Measurements from ENCODE around the gene CDRT15.

DNA sequence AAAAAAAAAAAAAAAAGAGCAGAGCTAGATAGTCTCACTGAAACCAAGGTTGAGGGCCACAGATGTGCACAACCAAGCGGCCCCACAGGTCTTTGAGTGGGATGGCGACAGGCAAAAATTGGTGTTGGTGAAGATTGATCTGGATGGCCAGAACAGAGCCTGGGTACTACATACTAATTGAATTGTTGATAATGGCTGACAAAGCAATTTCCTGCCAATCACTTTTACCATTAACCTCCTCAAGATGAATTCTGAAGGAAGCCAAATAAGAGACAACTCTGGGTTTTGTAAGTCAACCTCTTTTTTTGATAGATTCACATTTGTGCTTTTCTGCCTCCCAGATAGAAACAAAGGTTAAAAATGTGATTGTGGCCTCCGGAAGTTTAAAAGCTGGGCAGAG, 44.9 kb upstream of the CDRT15 start:
- TF ChIP-seq ZNF677 (tag by site-specific recombination; IDR thresholded peaks at IDR 0.05) (no peak), ZNF214 (tag by site-specific recombination; IDR thresholded peaks at IDR 0.05; ENCODE audit: borderline replicate concordance) (no peak), ZNF561 (tag by site-specific recombination; IDR thresholded peaks at IDR 0.05; ENCODE audit: borderline replicate concordance) (no peak), ZNF776 (tag by site-specific recombination; IDR thresholded peaks at IDR 0.05; ENCODE audit: borderline replicate concordance) (no peak), OSR2 (tag by site-specific recombination; IDR thresholded peaks at IDR 0.05) (no peak)
- TF ChIP-seq, protein P1, sequence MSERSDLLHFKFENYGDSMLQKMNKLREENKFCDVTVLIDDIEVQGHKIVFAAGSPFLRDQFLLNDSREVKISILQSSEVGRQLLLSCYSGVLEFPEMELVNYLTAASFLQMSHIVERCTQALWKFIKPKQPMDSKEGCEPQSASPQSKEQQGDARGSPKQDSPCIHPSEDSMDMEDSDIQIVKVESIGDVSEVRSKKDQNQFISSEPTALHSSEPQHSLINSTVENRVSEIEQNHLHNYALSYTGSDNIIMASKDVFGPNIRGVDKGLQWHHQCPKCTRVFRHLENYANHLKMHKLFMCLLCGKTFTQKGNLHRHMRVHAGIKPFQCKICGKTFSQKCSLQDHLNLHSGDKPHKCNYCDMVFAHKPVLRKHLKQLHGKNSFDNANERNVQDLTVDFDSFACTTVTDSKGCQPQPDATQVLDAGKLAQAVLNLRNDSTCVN (tag by site-specific recombination; optimal IDR thresholded peaks at IDR 0.05) = no peak
- TF ChIP-seq, protein P2, sequence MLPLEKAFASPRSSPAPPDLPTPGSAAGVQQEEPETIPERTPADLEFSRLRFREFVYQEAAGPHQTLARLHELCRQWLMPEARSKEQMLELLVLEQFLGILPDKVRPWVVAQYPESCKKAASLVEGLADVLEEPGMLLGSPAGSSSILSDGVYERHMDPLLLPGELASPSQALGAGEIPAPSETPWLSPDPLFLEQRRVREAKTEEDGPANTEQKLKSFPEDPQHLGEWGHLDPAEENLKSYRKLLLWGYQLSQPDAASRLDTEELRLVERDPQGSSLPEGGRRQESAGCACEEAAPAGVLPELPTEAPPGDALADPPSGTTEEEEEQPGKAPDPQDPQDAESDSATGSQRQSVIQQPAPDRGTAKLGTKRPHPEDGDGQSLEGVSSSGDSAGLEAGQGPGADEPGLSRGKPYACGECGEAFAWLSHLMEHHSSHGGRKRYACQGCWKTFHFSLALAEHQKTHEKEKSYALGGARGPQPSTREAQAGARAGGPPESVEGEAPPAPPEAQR (tag by site-specific recombination; IDR thresholded peaks at IDR 0.05) = no peak
- TF ChIP-seq, protein P3, sequence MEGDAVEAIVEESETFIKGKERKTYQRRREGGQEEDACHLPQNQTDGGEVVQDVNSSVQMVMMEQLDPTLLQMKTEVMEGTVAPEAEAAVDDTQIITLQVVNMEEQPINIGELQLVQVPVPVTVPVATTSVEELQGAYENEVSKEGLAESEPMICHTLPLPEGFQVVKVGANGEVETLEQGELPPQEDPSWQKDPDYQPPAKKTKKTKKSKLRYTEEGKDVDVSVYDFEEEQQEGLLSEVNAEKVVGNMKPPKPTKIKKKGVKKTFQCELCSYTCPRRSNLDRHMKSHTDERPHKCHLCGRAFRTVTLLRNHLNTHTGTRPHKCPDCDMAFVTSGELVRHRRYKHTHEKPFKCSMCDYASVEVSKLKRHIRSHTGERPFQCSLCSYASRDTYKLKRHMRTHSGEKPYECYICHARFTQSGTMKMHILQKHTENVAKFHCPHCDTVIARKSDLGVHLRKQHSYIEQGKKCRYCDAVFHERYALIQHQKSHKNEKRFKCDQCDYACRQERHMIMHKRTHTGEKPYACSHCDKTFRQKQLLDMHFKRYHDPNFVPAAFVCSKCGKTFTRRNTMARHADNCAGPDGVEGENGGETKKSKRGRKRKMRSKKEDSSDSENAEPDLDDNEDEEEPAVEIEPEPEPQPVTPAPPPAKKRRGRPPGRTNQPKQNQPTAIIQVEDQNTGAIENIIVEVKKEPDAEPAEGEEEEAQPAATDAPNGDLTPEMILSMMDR (tag by site-specific recombination; IDR thresholded peaks at IDR 0.05) = no peak
- TF ChIP-seq, protein P4, sequence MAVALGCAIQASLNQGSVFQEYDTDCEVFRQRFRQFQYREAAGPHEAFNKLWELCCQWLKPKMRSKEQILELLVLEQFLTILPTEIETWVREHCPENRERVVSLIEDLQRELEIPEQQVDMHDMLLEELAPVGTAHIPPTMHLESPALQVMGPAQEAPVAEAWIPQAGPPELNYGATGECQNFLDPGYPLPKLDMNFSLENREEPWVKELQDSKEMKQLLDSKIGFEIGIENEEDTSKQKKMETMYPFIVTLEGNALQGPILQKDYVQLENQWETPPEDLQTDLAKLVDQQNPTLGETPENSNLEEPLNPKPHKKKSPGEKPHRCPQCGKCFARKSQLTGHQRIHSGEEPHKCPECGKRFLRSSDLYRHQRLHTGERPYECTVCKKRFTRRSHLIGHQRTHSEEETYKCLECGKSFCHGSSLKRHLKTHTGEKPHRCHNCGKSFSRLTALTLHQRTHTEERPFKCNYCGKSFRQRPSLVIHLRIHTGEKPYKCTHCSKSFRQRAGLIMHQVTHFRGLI (tag by site-specific recombination; IDR thresholded peaks at IDR 0.05) = no peak
